Measurements from ENCODE around the gene NIM1K. TPM values are rescaled to one million over a fixed set of nuclear protein-coding genes. Genes with fewer than 3 reads are reported as not detected.

The NIM1K gene
- total RNA-seq, 4 donors from 2014 or later = 0.32 TPM; not detected in 3

DNA sequence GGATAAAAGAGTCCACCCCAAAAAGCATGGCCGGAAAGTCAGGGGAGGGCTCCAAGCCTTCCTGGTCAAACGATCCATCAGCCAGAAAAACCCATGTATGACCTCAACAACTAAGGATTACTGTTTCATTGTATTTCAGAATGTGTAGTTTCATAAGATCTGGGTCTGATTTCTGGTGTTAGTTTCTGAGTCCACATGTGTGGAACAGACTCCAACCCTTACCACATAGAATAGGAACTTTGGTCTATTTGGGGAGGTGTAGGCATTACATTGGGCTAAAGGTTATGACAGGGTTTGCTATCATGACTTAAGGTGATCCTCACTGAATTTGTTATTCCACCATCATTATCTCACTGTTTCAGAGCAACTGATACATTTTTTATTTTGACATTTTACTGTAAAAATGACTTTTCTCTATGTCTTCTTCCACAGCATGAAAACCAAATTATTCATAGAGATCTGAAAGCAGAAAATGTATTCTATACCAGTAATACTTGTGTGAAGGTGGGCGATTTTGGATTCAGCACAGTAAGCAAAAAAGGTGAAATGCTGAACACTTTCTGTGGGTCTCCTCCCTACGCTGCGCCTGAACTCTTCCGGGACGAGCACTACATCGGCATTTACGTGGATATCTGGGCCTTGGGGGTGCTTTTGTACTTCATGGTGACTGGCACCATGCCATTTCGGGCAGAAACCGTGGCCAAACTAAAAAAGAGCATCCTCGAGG, 87.7 kb downstream of the NIM1K start:
- intact Hi-C loops (cut with DNase I; ENCODE audit: low total_unique reads) (no loop called here), in situ Hi-C loops (cut with MboI; ENCODE audit: low pct_ligation_motif_present in 1 of 4, low pct_unique_long_range_greater_than_20kb in 1 of 4, low sequenced_read_pairs in 3 of 4) (no loop called here)
- no peak for DNase-seq
- H3K9me3 ChIP-seq = no peaks in the 10 kb centered on the region
- H3K27me3 ChIP-seq = no peaks in the 10 kb centered on the region
- WGBS, 2 donors (ENCODE audit: low coverage in 1 of 2) = 79 to 94% methylated on average over 2 to 12 of the region's 12 CpGs
- H3K27ac ChIP-seq = no peak overlapping the region
- no peak overlapping the region for H3K4me3 ChIP-seq
- no peaks in the 10 kb centered on the region for H3K36me3 ChIP-seq
- no peaks in the 10 kb centered on the region for H3K4me1 ChIP-seq
- TF ChIP-seq, protein P1, sequence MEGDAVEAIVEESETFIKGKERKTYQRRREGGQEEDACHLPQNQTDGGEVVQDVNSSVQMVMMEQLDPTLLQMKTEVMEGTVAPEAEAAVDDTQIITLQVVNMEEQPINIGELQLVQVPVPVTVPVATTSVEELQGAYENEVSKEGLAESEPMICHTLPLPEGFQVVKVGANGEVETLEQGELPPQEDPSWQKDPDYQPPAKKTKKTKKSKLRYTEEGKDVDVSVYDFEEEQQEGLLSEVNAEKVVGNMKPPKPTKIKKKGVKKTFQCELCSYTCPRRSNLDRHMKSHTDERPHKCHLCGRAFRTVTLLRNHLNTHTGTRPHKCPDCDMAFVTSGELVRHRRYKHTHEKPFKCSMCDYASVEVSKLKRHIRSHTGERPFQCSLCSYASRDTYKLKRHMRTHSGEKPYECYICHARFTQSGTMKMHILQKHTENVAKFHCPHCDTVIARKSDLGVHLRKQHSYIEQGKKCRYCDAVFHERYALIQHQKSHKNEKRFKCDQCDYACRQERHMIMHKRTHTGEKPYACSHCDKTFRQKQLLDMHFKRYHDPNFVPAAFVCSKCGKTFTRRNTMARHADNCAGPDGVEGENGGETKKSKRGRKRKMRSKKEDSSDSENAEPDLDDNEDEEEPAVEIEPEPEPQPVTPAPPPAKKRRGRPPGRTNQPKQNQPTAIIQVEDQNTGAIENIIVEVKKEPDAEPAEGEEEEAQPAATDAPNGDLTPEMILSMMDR (IDR thresholded peaks at IDR 0.05) = no peak
- TF ChIP-seq POLR2AphosphoS5 (IDR thresholded peaks at IDR 0.05) (no peak), EP300 (IDR thresholded peaks at IDR 0.05; ENCODE audit: low read depth) (no peak), POLR2A (IDR thresholded peaks at IDR 0.05) (no peak)

DNA sequence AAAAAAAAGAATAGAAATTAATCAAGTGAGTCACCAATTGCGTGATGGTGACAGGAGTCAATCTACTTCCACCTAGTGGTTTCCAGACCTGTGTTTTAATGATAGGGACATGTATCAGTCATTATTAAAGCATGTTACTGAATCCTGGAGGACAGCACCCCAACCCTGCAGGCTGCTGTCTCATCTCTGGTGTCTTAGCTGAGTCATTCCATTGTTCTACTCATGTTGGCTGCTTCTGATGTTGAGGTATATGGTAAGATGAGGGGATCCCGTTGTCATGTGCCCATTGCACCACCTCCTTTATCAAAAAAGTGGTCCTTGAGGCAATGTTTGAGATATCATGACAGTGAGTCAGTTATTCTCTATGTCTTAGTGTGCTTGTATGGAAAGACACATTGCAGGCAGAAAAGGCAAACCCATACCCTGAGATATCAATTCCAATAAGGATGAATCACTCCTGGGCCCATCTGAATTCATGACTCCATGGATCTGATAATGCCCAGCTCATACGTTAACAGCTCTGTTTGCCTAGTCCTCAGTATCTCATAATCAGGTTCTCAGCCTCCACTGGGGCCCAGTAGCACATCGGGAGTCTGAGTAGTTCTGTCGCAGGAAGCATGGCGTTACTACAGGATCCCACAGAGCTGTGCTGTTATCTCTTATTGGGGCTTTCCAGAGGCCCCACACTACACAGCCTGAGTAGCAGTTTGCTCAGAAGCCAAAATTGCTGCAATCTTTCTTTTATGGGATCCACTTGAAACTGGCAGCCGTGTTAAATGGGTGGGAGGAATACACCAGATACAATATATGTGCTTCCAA, 90.0 kb downstream of the NIM1K start:
- TF ChIP-seq POLR2AphosphoS5 (IDR thresholded peaks at IDR 0.05) (no peak), EP300 (IDR thresholded peaks at IDR 0.05; ENCODE audit: low read depth) (no peak), POLR2A (IDR thresholded peaks at IDR 0.05) (no peak)
- TF ChIP-seq, protein P1 (IDR thresholded peaks at IDR 0.05) = no peak
- no peaks in the 10 kb centered on the region for H3K9me3 ChIP-seq
- in situ Hi-C loops (cut with MboI; ENCODE audit: low pct_ligation_motif_present in 1 of 4, low pct_unique_long_range_greater_than_20kb in 1 of 4, low sequenced_read_pairs in 3 of 4) (no loop called here), intact Hi-C loops (cut with DNase I; ENCODE audit: low total_unique reads) (no loop called here)
- 64 to 72% methylated on average over 4 to 7 of the region's 7 CpGs for WGBS, 2 donors (ENCODE audit: low coverage in 1 of 2)
- H3K4me1 ChIP-seq = no peaks in the 10 kb centered on the region
- DNase-seq = no peak
- H3K27me3 ChIP-seq = no peaks in the 10 kb centered on the region
- no peak overlapping the region for H3K27ac ChIP-seq
- no peaks in the 10 kb centered on the region for H3K36me3 ChIP-seq
- H3K4me3 ChIP-seq = no peak overlapping the region

DNA sequence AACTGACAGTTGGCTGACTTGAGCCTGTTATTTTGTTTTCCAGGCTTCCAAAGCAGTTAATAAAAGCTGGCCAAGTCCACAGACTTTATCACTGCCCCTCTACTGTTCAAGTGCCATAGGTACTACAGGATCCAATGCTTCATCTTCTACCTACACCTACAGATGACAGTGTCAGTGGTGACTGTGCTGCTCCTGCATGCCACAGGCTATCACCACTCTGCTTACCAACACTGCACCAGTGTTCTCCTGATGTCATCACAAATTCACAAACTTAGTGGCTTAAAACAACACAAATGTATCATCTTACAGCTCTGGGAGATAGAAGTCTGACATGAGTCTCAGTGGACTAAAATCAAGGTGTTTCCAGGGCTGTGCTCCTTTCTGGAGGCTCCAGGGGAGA, 94.6 kb downstream of the NIM1K start:
- intact Hi-C loops (cut with DNase I; ENCODE audit: low total_unique reads) = no loop called here

DNA sequence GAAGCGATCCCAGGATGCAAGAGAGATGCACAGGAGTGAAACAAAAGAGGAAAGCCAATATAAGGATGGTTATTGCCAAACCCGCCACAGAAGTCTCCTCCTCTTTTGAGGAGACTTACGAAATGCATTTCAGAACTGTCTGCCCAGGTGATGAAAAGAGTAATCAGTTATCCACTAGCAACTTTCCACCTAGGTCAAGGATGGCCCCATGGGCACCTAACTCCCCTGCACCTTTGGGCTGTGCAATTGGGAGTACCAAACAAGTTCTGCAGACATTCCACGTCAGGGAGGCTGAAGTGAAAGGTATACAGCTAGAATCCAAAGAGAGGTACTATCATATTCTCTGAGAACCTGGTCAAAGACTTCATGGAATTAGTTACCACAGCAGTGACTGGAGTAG, 95.5 kb downstream of the NIM1K start:
- H3K4me3 ChIP-seq = no peak overlapping the region
- no peaks in the 10 kb centered on the region for H3K27me3 ChIP-seq
- no peak for DNase-seq
- no peak for TF ChIP-seq EP300 (IDR thresholded peaks at IDR 0.05; ENCODE audit: low read depth)
- TF ChIP-seq, protein P1 (IDR thresholded peaks at IDR 0.05) = no peak
- no peak for TF ChIP-seq POLR2A (IDR thresholded peaks at IDR 0.05)
- TF ChIP-seq POLR2AphosphoS5 (IDR thresholded peaks at IDR 0.05) = no peak
- intact Hi-C loops (cut with DNase I; ENCODE audit: low total_unique reads) = no loop called here
- H3K36me3 ChIP-seq = peaks cover 0 to 30% (median 14%) of the 10 kb centered on the region in 4 donors
- 91 to 92% methylated on average over 4 of the region's 4 CpGs for WGBS, 2 donors (ENCODE audit: low coverage in 1 of 2)
- no peak overlapping the region for H3K27ac ChIP-seq
- H3K4me1 ChIP-seq = no peaks in the 10 kb centered on the region
- in situ Hi-C loops (cut with MboI; ENCODE audit: low pct_ligation_motif_present in 1 of 4, low pct_unique_long_range_greater_than_20kb in 1 of 4, low sequenced_read_pairs in 3 of 4) = no loop called here
- H3K9me3 ChIP-seq = no peaks in the 10 kb centered on the region

More for the DNA sequence above, 94.6 kb downstream of the NIM1K start:
- no peak overlapping the region for H3K4me3 ChIP-seq
- H3K9me3 ChIP-seq = no peaks in the 10 kb centered on the region
- H3K27me3 ChIP-seq = no peaks in the 10 kb centered on the region
- in situ Hi-C loops (cut with MboI; ENCODE audit: low pct_ligation_motif_present in 1 of 4, low pct_unique_long_range_greater_than_20kb in 1 of 4, low sequenced_read_pairs in 3 of 4) = no loop called here
- H3K27ac ChIP-seq = no peak overlapping the region
- H3K36me3 ChIP-seq = peaks cover 0 to 23% (median 11%) of the 10 kb centered on the region in 4 donors
- no peak for DNase-seq
- TF ChIP-seq POLR2A (IDR thresholded peaks at IDR 0.05) = no peak
- no peak for TF ChIP-seq EP300 (IDR thresholded peaks at IDR 0.05; ENCODE audit: low read depth)
- TF ChIP-seq, protein P1 (IDR thresholded peaks at IDR 0.05) = no peak
- no peak for TF ChIP-seq POLR2AphosphoS5 (IDR thresholded peaks at IDR 0.05)
- H3K4me1 ChIP-seq = no peaks in the 10 kb centered on the region

Data from transverse colon (tissue), 4 donors.